ENCODE data around the gene LRP2.

Gene LRP2

DNA sequence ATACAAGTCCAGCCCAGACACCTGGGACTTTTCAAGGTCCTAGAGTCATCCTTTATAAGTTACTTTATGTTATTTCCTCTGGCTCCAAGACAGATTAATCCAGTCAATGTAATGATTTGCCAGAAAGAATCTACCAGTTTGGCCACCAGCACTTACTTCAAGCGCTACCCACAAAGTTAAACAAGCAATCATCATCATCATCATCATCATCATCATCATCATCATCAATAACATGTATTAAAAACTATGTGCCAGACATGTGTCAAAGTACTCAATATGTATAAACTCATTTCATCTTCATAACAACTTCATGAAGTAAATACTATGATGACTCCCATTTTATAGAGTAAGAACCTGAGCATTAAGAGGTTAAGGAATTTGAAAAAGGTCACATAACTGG, 64.3 kb downstream of the LRP2 start:
- Histone ChIP-seq H2AFZ (ENCODE audit: low read length) (no peak overlapping the region), H3K9me3 (ENCODE audit: insufficient read depth, low read depth, low read length) (no peaks in the 10 kb centered on the region), H3K36me3 (ENCODE audit: insufficient read depth, low read length) (no peaks in the 10 kb centered on the region), H3F3A (ENCODE audit: low read depth) (no peaks in the 10 kb centered on the region), H3K4me1 (ENCODE audit: insufficient read depth, low read length, poor library complexity, severe bottlenecking) (no peaks in the 10 kb centered on the region), H3K9me2 (replicated peaks; ENCODE audit: low read depth, low read length) (no peaks in the 10 kb centered on the region), H4K20me1 (ENCODE audit: insufficient read depth, low read length, poor library complexity, severe bottlenecking) (no peaks in the 10 kb centered on the region), H3K4me2 (ENCODE audit: low read depth, low read length, poor library complexity, severe bottlenecking) (no peak overlapping the region), H3K79me2 (ENCODE audit: insufficient read depth, low read length) (no peaks in the 10 kb centered on the region), H3K4me3 (ENCODE audit: low read length, poor library complexity, severe bottlenecking) (no peak overlapping the region), H3K9ac (ENCODE audit: low read depth, low read length, poor library complexity, severe bottlenecking) (no peak overlapping the region), H3K27me3 (ENCODE audit: insufficient read depth, low read length, poor library complexity, severe bottlenecking) (peaks cover 12% of the 10 kb centered on the region)
- no peak for TF ChIP-seq EZH2phosphoT487 (IDR thresholded peaks at IDR 0.05; ENCODE audit: borderline replicate concordance)
- TF ChIP-seq, protein P1, sequence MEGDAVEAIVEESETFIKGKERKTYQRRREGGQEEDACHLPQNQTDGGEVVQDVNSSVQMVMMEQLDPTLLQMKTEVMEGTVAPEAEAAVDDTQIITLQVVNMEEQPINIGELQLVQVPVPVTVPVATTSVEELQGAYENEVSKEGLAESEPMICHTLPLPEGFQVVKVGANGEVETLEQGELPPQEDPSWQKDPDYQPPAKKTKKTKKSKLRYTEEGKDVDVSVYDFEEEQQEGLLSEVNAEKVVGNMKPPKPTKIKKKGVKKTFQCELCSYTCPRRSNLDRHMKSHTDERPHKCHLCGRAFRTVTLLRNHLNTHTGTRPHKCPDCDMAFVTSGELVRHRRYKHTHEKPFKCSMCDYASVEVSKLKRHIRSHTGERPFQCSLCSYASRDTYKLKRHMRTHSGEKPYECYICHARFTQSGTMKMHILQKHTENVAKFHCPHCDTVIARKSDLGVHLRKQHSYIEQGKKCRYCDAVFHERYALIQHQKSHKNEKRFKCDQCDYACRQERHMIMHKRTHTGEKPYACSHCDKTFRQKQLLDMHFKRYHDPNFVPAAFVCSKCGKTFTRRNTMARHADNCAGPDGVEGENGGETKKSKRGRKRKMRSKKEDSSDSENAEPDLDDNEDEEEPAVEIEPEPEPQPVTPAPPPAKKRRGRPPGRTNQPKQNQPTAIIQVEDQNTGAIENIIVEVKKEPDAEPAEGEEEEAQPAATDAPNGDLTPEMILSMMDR (conservative IDR thresholded peaks at IDR 0.05; ENCODE audit: low read length): no peak

DNA sequence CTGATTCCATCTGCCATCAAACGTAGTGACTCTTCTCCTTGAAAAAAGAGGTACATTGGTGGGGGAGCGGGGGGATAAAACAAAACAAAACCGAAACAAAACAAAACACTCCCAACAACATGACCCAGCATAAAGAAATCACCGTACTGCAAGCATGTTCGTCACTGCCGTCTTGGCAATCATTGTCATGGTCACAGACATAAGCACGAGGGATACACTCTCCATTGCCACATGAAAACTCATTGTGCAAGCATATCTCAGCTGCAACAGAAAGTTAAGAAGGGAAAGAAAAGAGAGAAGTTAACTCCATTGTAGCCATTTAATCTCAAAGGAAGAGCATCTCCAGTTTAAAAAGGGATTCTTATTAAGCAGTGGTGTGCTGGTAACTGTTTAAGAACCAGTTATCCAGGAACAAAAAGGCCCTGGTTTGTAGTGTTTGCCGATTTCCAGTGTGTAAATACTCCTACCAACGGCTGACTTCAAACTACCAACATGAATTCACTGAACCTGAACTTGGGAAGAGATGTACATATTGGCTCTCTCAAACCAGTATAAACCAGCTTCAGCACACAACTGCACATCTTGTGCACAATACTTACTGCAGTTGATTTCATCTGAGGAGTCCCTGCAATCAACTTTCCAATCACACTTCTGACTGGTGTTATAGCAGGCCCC, 68.2 kb downstream of the LRP2 start:
- no peak overlapping the region for H2AFZ ChIP-seq (ENCODE audit: low read length)
- H3K27me3 ChIP-seq (ENCODE audit: insufficient read depth, low read length, poor library complexity, severe bottlenecking): no peaks in the 10 kb centered on the region
- H3K9me3 ChIP-seq (ENCODE audit: insufficient read depth, low read depth, low read length): no peaks in the 10 kb centered on the region
- H3K9ac ChIP-seq (ENCODE audit: low read depth, low read length, poor library complexity, severe bottlenecking): no peak overlapping the region
- H3K4me3 ChIP-seq (ENCODE audit: low read length, poor library complexity, severe bottlenecking): no peak overlapping the region
- no peak for TF ChIP-seq EZH2phosphoT487 (IDR thresholded peaks at IDR 0.05; ENCODE audit: borderline replicate concordance)
- TF ChIP-seq, protein P1 (conservative IDR thresholded peaks at IDR 0.05; ENCODE audit: low read length): no peak
- H3K79me2 ChIP-seq (ENCODE audit: insufficient read depth, low read length): no peaks in the 10 kb centered on the region
- no peaks in the 10 kb centered on the region for H3K36me3 ChIP-seq (ENCODE audit: insufficient read depth, low read length)
- no peaks in the 10 kb centered on the region for H3F3A ChIP-seq (ENCODE audit: low read depth)
- H3K4me2 ChIP-seq (ENCODE audit: low read depth, low read length, poor library complexity, severe bottlenecking): no peak overlapping the region
- no peaks in the 10 kb centered on the region for H3K4me1 ChIP-seq (ENCODE audit: insufficient read depth, low read length, poor library complexity, severe bottlenecking)
- no peaks in the 10 kb centered on the region for H4K20me1 ChIP-seq (ENCODE audit: insufficient read depth, low read length, poor library complexity, severe bottlenecking)
- H3K9me2 ChIP-seq (replicated peaks; ENCODE audit: low read depth, low read length): no peaks in the 10 kb centered on the region

DNA sequence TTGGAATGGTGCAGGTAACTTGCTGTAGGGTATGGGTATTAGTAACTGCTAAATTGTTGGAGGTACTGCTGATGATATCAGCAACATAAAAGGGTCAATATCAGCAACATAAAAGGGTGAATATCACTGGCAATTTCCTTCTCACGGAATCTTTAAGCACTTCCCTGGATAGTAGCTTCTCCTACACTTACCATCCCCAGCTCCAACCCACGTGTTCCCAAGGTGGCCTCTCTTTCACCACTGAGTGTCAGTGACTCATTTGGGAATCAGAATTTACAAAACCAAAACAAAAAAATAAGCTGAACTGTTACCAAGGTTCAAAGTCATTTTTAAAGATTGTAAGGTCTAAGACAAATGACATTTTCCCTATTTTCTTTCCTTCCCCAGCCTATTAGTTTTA, 70.8 kb downstream of the LRP2 start:
- Histone ChIP-seq H3K79me2 (ENCODE audit: insufficient read depth, low read length) (no peaks in the 10 kb centered on the region), H3K36me3 (ENCODE audit: insufficient read depth, low read length) (no peaks in the 10 kb centered on the region), H3K4me2 (ENCODE audit: low read depth, low read length, poor library complexity, severe bottlenecking) (no peak overlapping the region), H3K9me3 (ENCODE audit: insufficient read depth, low read depth, low read length) (no peaks in the 10 kb centered on the region), H3K4me3 (ENCODE audit: low read length, poor library complexity, severe bottlenecking) (no peak overlapping the region), H2AFZ (ENCODE audit: low read length) (no peak overlapping the region), H3K4me1 (ENCODE audit: insufficient read depth, low read length, poor library complexity, severe bottlenecking) (no peaks in the 10 kb centered on the region), H3K27me3 (ENCODE audit: insufficient read depth, low read length, poor library complexity, severe bottlenecking) (no peaks in the 10 kb centered on the region), H3K9ac (ENCODE audit: low read depth, low read length, poor library complexity, severe bottlenecking) (no peak overlapping the region), H3K9me2 (replicated peaks; ENCODE audit: low read depth, low read length) (no peaks in the 10 kb centered on the region), H3F3A (ENCODE audit: low read depth) (no peaks in the 10 kb centered on the region), H4K20me1 (ENCODE audit: insufficient read depth, low read length, poor library complexity, severe bottlenecking) (no peaks in the 10 kb centered on the region)
- no peak for TF ChIP-seq EZH2phosphoT487 (IDR thresholded peaks at IDR 0.05; ENCODE audit: borderline replicate concordance)
- TF ChIP-seq, protein P1 (conservative IDR thresholded peaks at IDR 0.05; ENCODE audit: low read length): no peak

Measured in Loucy (cell line).